Measurements from ENCODE around the gene SEMA3B. TPM values are rescaled to one million over a fixed set of nuclear protein-coding genes. Genes with fewer than 3 reads are reported as not detected.

SEMA3B gene
- total and polyA plus RNA-seq, 2 donors from 2014 or later: 96.1 to 99.9 TPM

DNA sequence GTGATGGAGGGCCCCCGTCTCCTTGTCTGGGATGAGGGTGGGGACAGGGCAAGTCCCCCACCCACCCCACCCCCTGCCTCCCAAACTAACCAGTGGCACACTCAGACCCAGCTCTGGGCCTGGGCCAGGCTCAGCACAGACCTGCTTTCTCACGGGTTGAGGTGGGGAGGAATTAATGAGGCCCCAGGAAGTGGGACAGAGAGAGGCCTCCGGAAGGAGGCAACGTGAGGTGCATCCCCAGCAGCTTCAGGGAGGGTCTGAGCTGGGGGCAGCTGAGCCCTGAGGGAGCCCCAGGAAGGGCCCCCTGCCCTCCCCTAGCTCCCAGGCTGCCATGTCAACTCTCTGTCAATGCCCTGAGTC, 47.9 kb upstream of the SEMA3B start:
- DNase-seq (no peak), FAIRE-seq (no peak)
- no peaks in the 10 kb centered on the region for H3K27me3 ChIP-seq (ENCODE audit: control insufficient read depth, insufficient read depth, low read length)
- peaks cover 0 to 2% (median 0%) of the 10 kb centered on the region in 3 donors for H3K4me1 ChIP-seq (ENCODE audit: control insufficient read depth in 2 of 3, insufficient read depth in 2 of 3, low read depth in 1 of 3, low read length in 3 of 3)
- no peaks in the 10 kb centered on the region for H3K9me3 ChIP-seq (ENCODE audit: control insufficient read depth in 2 of 3, insufficient read depth in 1 of 3, low read length in 3 of 3)
- no peaks in the 10 kb centered on the region for H3K36me3 ChIP-seq (ENCODE audit: control insufficient read depth in 2 of 3, insufficient read depth in 3 of 3, low read length in 3 of 3)
- peak overlapping the region in 1 of 3 donors; percentile 7 for H3K9ac ChIP-seq (ENCODE audit: low read length in 3 of 3)
- peak overlapping the region in 1 of 2 donors; percentile 23 for H3K27ac ChIP-seq (ENCODE audit: low read depth in 2 of 2, low read length in 2 of 2)
- H3K4me3 ChIP-seq (ENCODE audit: low read length in 3 of 3): no peak overlapping the region
- TF ChIP-seq, protein P1, sequence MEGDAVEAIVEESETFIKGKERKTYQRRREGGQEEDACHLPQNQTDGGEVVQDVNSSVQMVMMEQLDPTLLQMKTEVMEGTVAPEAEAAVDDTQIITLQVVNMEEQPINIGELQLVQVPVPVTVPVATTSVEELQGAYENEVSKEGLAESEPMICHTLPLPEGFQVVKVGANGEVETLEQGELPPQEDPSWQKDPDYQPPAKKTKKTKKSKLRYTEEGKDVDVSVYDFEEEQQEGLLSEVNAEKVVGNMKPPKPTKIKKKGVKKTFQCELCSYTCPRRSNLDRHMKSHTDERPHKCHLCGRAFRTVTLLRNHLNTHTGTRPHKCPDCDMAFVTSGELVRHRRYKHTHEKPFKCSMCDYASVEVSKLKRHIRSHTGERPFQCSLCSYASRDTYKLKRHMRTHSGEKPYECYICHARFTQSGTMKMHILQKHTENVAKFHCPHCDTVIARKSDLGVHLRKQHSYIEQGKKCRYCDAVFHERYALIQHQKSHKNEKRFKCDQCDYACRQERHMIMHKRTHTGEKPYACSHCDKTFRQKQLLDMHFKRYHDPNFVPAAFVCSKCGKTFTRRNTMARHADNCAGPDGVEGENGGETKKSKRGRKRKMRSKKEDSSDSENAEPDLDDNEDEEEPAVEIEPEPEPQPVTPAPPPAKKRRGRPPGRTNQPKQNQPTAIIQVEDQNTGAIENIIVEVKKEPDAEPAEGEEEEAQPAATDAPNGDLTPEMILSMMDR (IDR thresholded peaks at IDR 0.05; ENCODE audit: borderline replicate concordance, extremely low read depth, insufficient read depth): no peak
- intact Hi-C loops (cut with DNase I): no loop called here

DNA sequence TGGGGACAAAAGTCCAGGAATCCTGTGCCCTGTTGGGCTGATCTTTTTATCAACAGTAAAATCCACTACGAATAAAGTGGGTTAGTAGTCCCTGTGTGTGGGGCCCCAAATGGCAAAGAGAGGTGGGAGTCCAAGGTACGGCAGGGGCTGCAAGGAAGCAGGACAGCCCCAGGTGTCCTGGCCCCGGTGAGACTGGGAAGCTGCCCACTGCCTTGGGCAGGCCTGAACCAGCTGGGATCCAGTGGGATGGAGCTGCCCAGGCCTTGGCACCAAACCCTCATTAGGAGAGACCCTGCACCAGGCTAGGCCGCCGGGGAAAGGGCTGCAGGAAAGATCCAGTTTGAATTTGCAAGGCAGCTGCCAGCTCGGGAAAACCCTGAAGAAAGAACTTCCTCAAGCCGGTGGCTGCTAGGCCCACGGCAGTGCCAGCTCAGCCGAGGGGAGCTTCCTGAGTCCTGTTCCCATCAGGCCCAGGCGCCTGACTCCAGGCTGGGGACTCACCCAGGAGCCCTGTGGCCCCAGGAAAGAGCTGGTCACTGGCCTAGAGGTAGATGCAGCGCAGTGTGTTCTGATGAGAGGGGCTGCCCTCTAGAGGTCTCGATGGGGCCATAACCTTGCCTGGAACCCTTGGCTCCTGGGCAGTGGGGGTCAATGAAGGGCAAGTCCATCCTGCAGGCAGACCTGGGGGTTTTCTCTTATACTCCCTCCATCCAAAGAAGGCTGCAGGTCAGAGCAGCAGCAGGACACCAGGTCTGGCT, 47.4 kb upstream of the SEMA3B start:
- Histone ChIP-seq H3K4me3 (ENCODE audit: low read length in 3 of 3) (no peak overlapping the region), H3K36me3 (ENCODE audit: control insufficient read depth in 2 of 3, insufficient read depth in 3 of 3, low read length in 3 of 3) (no peaks in the 10 kb centered on the region), H3K9ac (ENCODE audit: low read length in 3 of 3) (peak overlapping the region in 1 of 3 donors; percentile 7), H3K4me1 (ENCODE audit: control insufficient read depth in 2 of 3, insufficient read depth in 2 of 3, low read depth in 1 of 3, low read length in 3 of 3) (peaks cover 0 to 5% (median 0%) of the 10 kb centered on the region in 3 donors), H3K27me3 (ENCODE audit: control insufficient read depth, insufficient read depth, low read length) (no peaks in the 10 kb centered on the region), H3K27ac (ENCODE audit: low read depth in 2 of 2, low read length in 2 of 2) (peak overlapping the region; percentile 43 to 51), H3K9me3 (ENCODE audit: control insufficient read depth in 2 of 3, insufficient read depth in 1 of 3, low read length in 3 of 3) (no peaks in the 10 kb centered on the region)
- no peak for DNase-seq
- intact Hi-C loops (cut with DNase I): no loop called here
- TF ChIP-seq, protein P1 (IDR thresholded peaks at IDR 0.05; ENCODE audit: borderline replicate concordance, extremely low read depth, insufficient read depth): no peak
- no peak for FAIRE-seq

DNA sequence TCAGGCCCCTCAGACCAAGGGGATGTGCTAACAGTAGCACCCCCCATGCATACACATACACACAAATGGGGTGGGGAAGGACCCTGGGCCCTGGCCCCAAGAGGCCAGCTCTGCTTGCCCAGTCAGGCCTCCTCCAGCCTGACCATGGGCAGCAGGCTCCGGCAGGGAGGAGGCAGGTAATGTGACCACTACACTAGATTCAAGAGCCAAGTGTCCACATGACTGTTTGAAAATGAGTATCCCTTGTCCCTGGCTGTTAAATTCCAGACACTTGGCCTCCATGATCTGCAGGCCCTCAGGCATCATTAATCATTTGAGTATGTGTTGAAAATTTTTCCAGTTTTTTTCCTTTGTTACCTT, 46.8 kb upstream of the SEMA3B start:
- Histone ChIP-seq H3K36me3 (ENCODE audit: control insufficient read depth in 2 of 3, insufficient read depth in 3 of 3, low read length in 3 of 3) (no peaks in the 10 kb centered on the region), H3K9ac (ENCODE audit: low read length in 3 of 3) (no peak overlapping the region), H3K4me3 (ENCODE audit: low read length in 3 of 3) (no peak overlapping the region), H3K9me3 (ENCODE audit: control insufficient read depth in 2 of 3, insufficient read depth in 1 of 3, low read length in 3 of 3) (no peaks in the 10 kb centered on the region), H3K27ac (ENCODE audit: low read depth in 2 of 2, low read length in 2 of 2) (peak overlapping the region; percentile 43 to 51), H3K4me1 (ENCODE audit: control insufficient read depth in 2 of 3, insufficient read depth in 2 of 3, low read depth in 1 of 3, low read length in 3 of 3) (peaks cover 0 to 10% (median 0%) of the 10 kb centered on the region in 3 donors), H3K27me3 (ENCODE audit: control insufficient read depth, insufficient read depth, low read length) (no peaks in the 10 kb centered on the region)
- intact Hi-C loops (cut with DNase I): no loop called here
- FAIRE-seq: no peak
- no peak for DNase-seq
- TF ChIP-seq, protein P1 (IDR thresholded peaks at IDR 0.05; ENCODE audit: borderline replicate concordance, extremely low read depth, insufficient read depth): no peak
